ENCODE measurements around the gene PCSK1N.

Gene PCSK1N

GRCh38 chrX:48787505-48788443 lies 47.6 kb downstream of the PCSK1N start:
- no peak for DNase-seq

- no peak for DNase-seq
Observed at GRCh38 chrX:48786825-48787504, 48.4 kb downstream of the PCSK1N start.

- no peak for DNase-seq
Observed at GRCh38 chrX:48786341-48786800, 49.0 kb downstream of the PCSK1N start, which contains the start of gene GATA1. GATA1 (plus strand) TSS chrX:48786590; CDS start chrX:48791110, 4,520 bp downstream.

- DNase-seq: no peak
Observed at GRCh38 chrX:48785540-48786214, 49.7 kb downstream of the PCSK1N start.

- no peak for DNase-seq
Observed at GRCh38 chrX:48785186-48785539, 50.2 kb downstream of the PCSK1N start.

GRCh38 chrX:48784726-48785125 lies 50.7 kb downstream of the PCSK1N start:
- no peak for DNase-seq

GRCh38 chrX:48782795-48783194 lies 52.6 kb downstream of the PCSK1N start:
- no peak for DNase-seq

- no peak for DNase-seq
Observed at GRCh38 chrX:48782216-48782615, 53.2 kb downstream of the PCSK1N start.

GRCh38 chrX:48781705-48782104 lies 53.7 kb downstream of the PCSK1N start:
- DNase-seq: no peak

Measured in activated CD4-positive, alpha-beta T cell treated with anti-CD3 and anti-CD28 coated beads, Interleukin-10, Interleukin-2, amounts not matched to agents 100 ng/mL and 50 ng/mL, durations not matched to agents 16 hours and 8 hours (primary cell).